GM12878 (cell line): ENCODE measurements around the gene LRRC23. TPM values are rescaled to one million over a fixed set of nuclear protein-coding genes. Genes with fewer than 3 reads are reported as not detected.

Experiments used
- ATAC-seq: fragments of 200-7000 bp; cut with Tn5 transposase; 3 replicates; pipeline ENCODE4 v1.9.1; 2020; ENCODE audit warnings: mild to moderate bottlenecking, moderate library complexity
- BruUV-seq: library from RNA; stranded (reverse); fragments of 400-500 nt; replicated peaks from 2 replicates; lab custom pipeline; 2021; lab: Mats Ljungman, UMichigan
- CTCF ChIA-PET: fragments of 300-600 bp; sonication (Branson Sonifier 250); formaldehyde crosslinking; extraction: SDS; loops from one replicate; lab custom pipeline; 2021; ENCODE audit warnings: inconsistent platforms; lab: Yijun Ruan, JAX
- POLR2A ChIA-PET: fragments of 350-600 bp; formaldehyde crosslinking; extraction: SDS; loops from one replicate; lab custom pipeline; 2021; ENCODE audit warnings: inconsistent platforms; lab: Charles Lee
- RAD21 ChIA-PET: fragments of 300-600 bp; sonication (Branson Sonifier 250); formaldehyde crosslinking; loops from one replicate; lab custom pipeline; 2023; ENCODE audit warnings: antibody characterized with exemption; ENCODE audit not compliant: unreplicated experiment; lab: Charles Lee
- SMC1A ChIA-PET: fragments of 300-600 bp; sonication (Branson Sonifier 250); formaldehyde crosslinking; loops from one replicate; lab custom pipeline; 2023; ENCODE audit not compliant: unreplicated experiment, uncharacterized antibody; lab: Charles Lee
- DNase-seq: peaks from one replicate; pipeline ENCODE4 v3.0.0-alpha.2; 2011; ENCODE audit warnings: low read depth, low spot score
- FAIRE-seq: peaks from 3 replicates; lab custom pipeline; 2011; peaks lifted over from hg19 to GRCh38; lab: Jason Lieb, UNC
- H2AFZ ChIP-seq: 2 replicates; pipeline ENCODE4 v1.6.0; 2011; ENCODE audit warnings: low read depth, low read length, control low read depth; ENCODE audit not compliant: control insufficient read depth
- H3K27ac ChIP-seq: 2 replicates; pipeline ENCODE4 v1.5.1; 2011; ENCODE audit warnings: control low read depth; ENCODE audit not compliant: control insufficient read depth, insufficient read depth
- H3K27me3 ChIP-seq, 2 experiments: replicated peaks in 1 of 2; 2 replicates each; pipeline versions ENCODE4 v1.6.0 to v1.6.1; 2011; ENCODE audit warnings: low read length in 1 of 2; ENCODE audit not compliant: control insufficient read depth in 2 of 2, insufficient read depth in 2 of 2
- H3K36me3 ChIP-seq, 2 experiments: 2 replicates each; pipeline ENCODE4 v1.5.1; 2011; ENCODE audit warnings: low read length in 1 of 2; ENCODE audit not compliant: control insufficient read depth in 2 of 2, insufficient read depth in 2 of 2
- H3K4me1 ChIP-seq: 2 replicates; pipeline ENCODE4 v1.6.1; 2011; ENCODE audit warnings: mild to moderate bottlenecking, low read length, moderate library complexity, mixed read lengths; ENCODE audit not compliant: control insufficient read depth, insufficient read depth
- H3K4me2 ChIP-seq: 2 replicates; pipeline ENCODE4 v1.6.0; 2011; ENCODE audit warnings: control low read depth; ENCODE audit not compliant: control insufficient read depth, insufficient read depth
- H3K4me3 ChIP-seq: fragments of 200-600 bp; sonication (generic); 2 replicates; pipeline ENCODE4 v1.5.1; 2016
- H3K79me2 ChIP-seq: 2 replicates; pipeline ENCODE4 v1.6.0; 2011; ENCODE audit warnings: low read length; ENCODE audit not compliant: control insufficient read depth, insufficient read depth
- H3K9ac ChIP-seq: 2 replicates; pipeline ENCODE4 v1.8.0; 2011; ENCODE audit warnings: low read length, control low read depth, mixed read lengths; ENCODE audit not compliant: control insufficient read depth, insufficient read depth
- H3K9me3 ChIP-seq: replicated peaks from 3 replicates; pipeline ENCODE4 v1.5.1; 2011; ENCODE audit warnings: mild to moderate bottlenecking, low read length; ENCODE audit not compliant: control insufficient read depth, insufficient read depth
- H4K20me1 ChIP-seq: 2 replicates; pipeline ENCODE4 v1.6.0; 2011; ENCODE audit not compliant: control insufficient read depth, insufficient read depth
- BACH1 ChIP-seq: fragments of 450-650 bp; IDR thresholded peaks from 2 replicates; pipeline ENCODE4 v1.6.1; 2017; ENCODE audit warnings: mild to moderate bottlenecking, borderline replicate concordance
- BCLAF1 ChIP-seq: fragments of 450-650 bp; IDR thresholded peaks from 2 replicates; pipeline ENCODE4 v1.6.1; 2017; ENCODE audit warnings: antibody characterized with exemption, mild to moderate bottlenecking, moderate library complexity
- CBX3 ChIP-seq: fragments of 200-600 bp; sonication (generic); IDR thresholded peaks from 2 replicates; pipeline ENCODE4 v1.6.1; 2016; ENCODE audit warnings: low read depth, borderline replicate concordance
- EZH2 ChIP-seq: IDR thresholded peaks from 2 replicates; pipeline ENCODE4 v1.6.1; 2012; ENCODE audit warnings: low read depth, mild to moderate bottlenecking, control low read depth, inconsistent platforms, low read length, borderline replicate concordance; ENCODE audit not compliant: control insufficient read depth
- NBN ChIP-seq: fragments of 450-650 bp; IDR thresholded peaks from 2 replicates; pipeline ENCODE4 v1.6.1; 2016
- RUNX3 ChIP-seq: IDR thresholded peaks from 2 replicates; pipeline ENCODE4 v1.6.1; 2012; ENCODE audit warnings: low read length, inconsistent platforms
- SKIL ChIP-seq: fragments of 450-650 bp; IDR thresholded peaks from 2 replicates; pipeline ENCODE4 v1.6.1; 2017; ENCODE audit warnings: mild to moderate bottlenecking, low read depth, inconsistent platforms; ENCODE audit not compliant: poor library complexity, severe bottlenecking
- YY1 ChIP-seq: IDR thresholded peaks from 2 replicates; pipeline ENCODE4 v1.6.1; 2011; ENCODE audit warnings: low read depth, mild to moderate bottlenecking, low read length
- ZBTB33 ChIP-seq: fragments of 450-650 bp; IDR thresholded peaks from 2 replicates; pipeline ENCODE4 v1.6.1; 2017; ENCODE audit warnings: mild to moderate bottlenecking
- ZNF217 ChIP-seq: fragments of 450-650 bp; IDR thresholded peaks from 2 replicates; pipeline ENCODE4 v1.6.1; 2017; ENCODE audit warnings: antibody characterized with exemption, mild to moderate bottlenecking
- WGBS: methylation state at CpG from one replicate; pipeline ENCODE4 v1.1.6; 2016; ENCODE audit warnings: low lambda C conversion rate; ENCODE audit not compliant: insufficient replicate concordance, insufficient coverage; ENCODE audit errors: missing lambda C conversion rate; 5-methylcytosine and 5-hydroxymethylcytosine counted together
- in situ Hi-C: fragments of 300-500 bp; cut with MboI; formaldehyde crosslinking; loops from 9 replicates; pipeline ENCODE4 v1.14.3; 2018; ENCODE audit warnings: mixed read lengths
- intact Hi-C: fragments of 100-400 bp; cut with micrococcal nuclease; formaldehyde crosslinking; loops from one replicate; pipeline ENCODE4 v1.14.2; 2022; ENCODE audit not compliant: unreplicated experiment
- polyA plus RNA-seq, 11 experiments: library from polyadenylated mRNA; depleted of rRNA in 4 of 11; unstranded in 6 of 11; stranded (reverse) in 5 of 11; fragments of >200 nt; fragmentation: Nextera tagmentation in 4 of 11; fragmentation: Illumina TruSeq in 1 of 11; extraction: Ambion mirVana in 4 of 11; extraction: Trizol in 1 of 11; gene quantifications; 1 replicate in 1 of 11; 2 replicates in 10 of 11; pipeline versions ENCODE4 v1.2.1 to v1.2.3, GENCODE V29; 2011 to 2016; ENCODE audit warnings: inconsistent platforms in 2 of 11, missing spikeins in 2 of 11, low read depth in 1 of 11
- total RNA-seq, 4 experiments: library from RNA; depleted of rRNA in 3 of 4; stranded (reverse); fragments of >200 nt in 3 of 4; fragmentation: Illumina TruSeq in 1 of 4; extraction: Trizol in 1 of 4; gene quantifications; 2 replicates each; pipeline versions ENCODE4 v1.2.1 to v1.2.3, GENCODE V29; 2013 to 2021

LRRC23 gene
- total and polyA plus RNA-seq, 10 of the 15 experiments (the other 5 are each of a cell fraction or from before 2014, with no cell fraction given): 1.4 to 6.9 (median 3.4) TPM

GRCh38 chr12:6943722-6944380, 39.2 kb downstream of the LRRC23 start, which contains the start of the genes C12orf57 and RNU7-1 (continued):
- TF ChIP-seq ZBTB33: peak; percentile 89

- H3K79me2 ChIP-seq: peaks cover 31% of the 10 kb centered on the region
- peaks cover 2 to 8% of the 10 kb centered on the region in 2 experiments; a peak in 2 of 4 replicates for H3K36me3 ChIP-seq
- ChIA-PET POLR2A (interaction anchor here (0.6 to 17.8 kb wide), 18 partner anchors 8 to 192 kb away, joined by 3 to 524 read pairs (median 4); partner anchors contain the start of genes C1RL, CDCA3, LPCAT3 and LRRC23), CTCF (interaction anchor here (0.9 to 11.6 kb wide), 23 partner anchors 8 to 200 kb away, joined by 3 to 645 read pairs (median 5); partner anchors contain the start of genes C1R, C1RL and LPCAT3), SMC1A (interaction anchor here (0.8 to 11.6 kb wide), 20 partner anchors 8 to 167 kb away, joined by 3 to 395 read pairs (median 5); partner anchors contain the start of genes C1RL, ENO2, LPCAT3 and SPSB2), RAD21 (interaction anchor here (0.6 to 7.0 kb wide), 19 partner anchors 8 to 177 kb away, joined by 3 to 426 read pairs (median 8); partner anchors contain the start of genes ATN1, C1RL, CDCA3 and LPCAT3)
- FAIRE-seq: peak; percentile 35
- H3K27me3 ChIP-seq: no peaks in the 10 kb centered on the region
- H3K9me3 ChIP-seq: no peaks in the 10 kb centered on the region
- BruUV-seq: no TSS peak
- H3K4me3 ChIP-seq: peak overlapping the region; percentile 78
- peak overlapping the region; percentile 32; the same call in 1 of the 2 replicates for H2AFZ ChIP-seq
- H3K4me2 ChIP-seq: peak overlapping the region; percentile 70
- in situ Hi-C loops (no loop called here), intact Hi-C loops (loop anchor here (1.0 to 2.0 kb wide), 6 partner anchors 16 to 164 kb away; partner anchors contain the start of genes C1R, C1RL, EMG1 and LPCAT3)
- ATAC-seq: peak; percentile 69
- peaks cover 36% of the 10 kb centered on the region for H3K4me1 ChIP-seq
- H3K27ac ChIP-seq: peak overlapping the region; percentile 91
- no peaks in the 10 kb centered on the region for H4K20me1 ChIP-seq
- under 1% methylated on average over 46 of the region's 48 CpGs for WGBS
- peak; percentile 85 for DNase-seq
- H3K9ac ChIP-seq: peak overlapping the region; percentile 90
- TF ChIP-seq EZH2 (no peak), SKIL (peak; percentile 14), ZNF217 (no peak), RUNX3 (no peak), NBN (peak; percentile 64), BACH1 (no peak; the same call in 1 of the 2 replicates), BCLAF1 (no peak), CBX3 (no peak), YY1 (0 out of 2 replicates have a peak, but pooled peaks have one; percentile 53)
Measured at GRCh38 chr12:6944381-6945186, 40.0 kb downstream of the LRRC23 start.
